Transverse colon (tissue), 4 donors: ENCODE results near the gene FBXO31.

Source experiments
- POLR2A ChIP-seq: fragments of 450-650 bp; IDR thresholded peaks from one replicate; pipeline ENCODE4 v1.6.1; 2016; ENCODE audit warnings: antibody characterized with exemption, mild to moderate bottlenecking, moderate library complexity
- POLR2AphosphoS5 ChIP-seq, 3 donors: sonication (generic); formaldehyde crosslinking; IDR thresholded peaks; one replicate each; pipeline ENCODE4 v1.6.1; 2016; ENCODE audit warnings: antibody characterized with exemption in 3 of 3
- TF ChIP-seq, protein P1 (sequence below), 5 experiments: fragments of 200-600 bp in 3 of 5; fragments of 450-650 bp in 2 of 5; sonication (generic) in 3 of 5; IDR thresholded peaks; 1 replicate in 2 of 5; 2 replicates in 3 of 5; pipeline ENCODE4 v1.5.1; 2016 to 2017; ENCODE audit warnings: antibody characterized with exemption in 5 of 5, inconsistent platforms in 3 of 5, mild to moderate bottlenecking in 2 of 5, moderate library complexity in 1 of 5

GRCh38 chr16:87348616-87349157 lies 34.9 kb downstream of the FBXO31 start:
- TF ChIP-seq POLR2AphosphoS5 (IDR thresholded peaks at IDR 0.05): no peak
- TF ChIP-seq, protein P1, sequence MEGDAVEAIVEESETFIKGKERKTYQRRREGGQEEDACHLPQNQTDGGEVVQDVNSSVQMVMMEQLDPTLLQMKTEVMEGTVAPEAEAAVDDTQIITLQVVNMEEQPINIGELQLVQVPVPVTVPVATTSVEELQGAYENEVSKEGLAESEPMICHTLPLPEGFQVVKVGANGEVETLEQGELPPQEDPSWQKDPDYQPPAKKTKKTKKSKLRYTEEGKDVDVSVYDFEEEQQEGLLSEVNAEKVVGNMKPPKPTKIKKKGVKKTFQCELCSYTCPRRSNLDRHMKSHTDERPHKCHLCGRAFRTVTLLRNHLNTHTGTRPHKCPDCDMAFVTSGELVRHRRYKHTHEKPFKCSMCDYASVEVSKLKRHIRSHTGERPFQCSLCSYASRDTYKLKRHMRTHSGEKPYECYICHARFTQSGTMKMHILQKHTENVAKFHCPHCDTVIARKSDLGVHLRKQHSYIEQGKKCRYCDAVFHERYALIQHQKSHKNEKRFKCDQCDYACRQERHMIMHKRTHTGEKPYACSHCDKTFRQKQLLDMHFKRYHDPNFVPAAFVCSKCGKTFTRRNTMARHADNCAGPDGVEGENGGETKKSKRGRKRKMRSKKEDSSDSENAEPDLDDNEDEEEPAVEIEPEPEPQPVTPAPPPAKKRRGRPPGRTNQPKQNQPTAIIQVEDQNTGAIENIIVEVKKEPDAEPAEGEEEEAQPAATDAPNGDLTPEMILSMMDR (IDR thresholded peaks at IDR 0.05): no peak
- TF ChIP-seq POLR2A: no peak
